Kidney (tissue), 22 donors: ENCODE results near the gene BRD9. TPM values are rescaled to one million over a fixed set of nuclear protein-coding genes. Genes with fewer than 3 reads are reported as not detected.
A peak's percentile ranks its signal among the peaks of the same experiment; 100 is the strongest.
"Not testable (repeated sequence)": the region's sequence is repeated elsewhere in the genome, so short reads cannot be mapped to it uniquely, and the experiment has no call there.

Source experiments
- DNase-seq, 5 donors: peaks; one replicate each; pipeline ENCODE4 v3.0.0-alpha.2; 2013 to 2020
- FAIRE-seq: peaks from 2 replicates; lab custom pipeline; 2012; peaks lifted over from hg19 to GRCh38; lab: Jason Lieb, UNC
- H3K27ac ChIP-seq, 2 donors: one replicate each; pipeline ENCODE4 v1.7.0; 2013; ENCODE audit warnings: low read depth in 2 of 2, low read length in 2 of 2, inconsistent platforms in 1 of 2
- H3K27me3 ChIP-seq: one replicate; pipeline ENCODE4 v1.7.1; 2013; ENCODE audit warnings: low read length, inconsistent platforms; ENCODE audit not compliant: control insufficient read depth, insufficient read depth
- H3K36me3 ChIP-seq, 3 donors: one replicate each; pipeline versions ENCODE4 v1.7.0 to v1.7.1; 2013; ENCODE audit warnings: low read length in 3 of 3, control low read depth in 1 of 3, inconsistent platforms in 1 of 3; ENCODE audit not compliant: insufficient read depth in 3 of 3, control insufficient read depth in 2 of 3
- H3K4me1 ChIP-seq, 3 donors: one replicate each; pipeline versions ENCODE4 v1.7.0 to v1.7.1; 2013; ENCODE audit warnings: low read length in 3 of 3, inconsistent platforms in 1 of 3, low read depth in 1 of 3; ENCODE audit not compliant: control insufficient read depth in 2 of 3, insufficient read depth in 2 of 3
- H3K4me3 ChIP-seq, 3 donors: one replicate each; pipeline versions ENCODE4 v1.7.0 to v1.8.1; 2013; ENCODE audit warnings: low read length in 3 of 3, control low read depth in 1 of 3, inconsistent platforms in 1 of 3
- H3K9ac ChIP-seq, 3 donors: one replicate each; pipeline versions ENCODE4 v1.7.0 to v1.7.1; 2013; ENCODE audit warnings: low read length in 3 of 3, control low read depth in 1 of 3, inconsistent platforms in 1 of 3
- H3K9me3 ChIP-seq, 3 donors: one replicate each; pipeline versions ENCODE4 v1.7.0 to v1.7.1; 2013; ENCODE audit warnings: low read length in 3 of 3, control low read depth in 1 of 3, inconsistent platforms in 1 of 3; ENCODE audit not compliant: control insufficient read depth in 2 of 3, insufficient read depth in 1 of 3
- CTCF ChIP-seq: IDR thresholded peaks from 3 replicates; pipeline ENCODE4 v1.5.1; 2012; ENCODE audit warnings: mild to moderate bottlenecking, moderate library complexity, borderline replicate concordance; ENCODE audit not compliant: insufficient read depth; ENCODE audit errors: extremely low read depth
- intact Hi-C: fragments of 100-400 bp; cut with DNase I; formaldehyde crosslinking; loops from one replicate; pipeline ENCODE4 v1.11.1; 2022
- long read RNA-seq, 10 donors: library from polyadenylated mRNA in 1 of 10; unstranded in 1 of 10; transcript quantifications; one replicate each; pipeline ENCODE4 v2.0.0 and lab custom pipeline, GENCODE V29; 2021 to 2026
- polyA plus RNA-seq: library from polyadenylated mRNA; stranded (reverse); fragments of 350-450 nt; fragmentation: Illumina TruSeq; extraction: RNeasy Lipid Tissue Mini Kit (QIAGEN cat#74804); gene quantifications from one replicate; pipeline ENCODE4 v1.2.3, GENCODE V29; 2014; ENCODE audit warnings: low read depth, low replicate concordance; ENCODE audit not compliant: insufficient read depth
- total RNA-seq: library from RNA; stranded (reverse); fragmentation: NEBNext Ultra II Directional; extraction: Animal tissue kit (Norgen Biotek cat#: 25700); gene quantifications from one replicate; pipeline ENCODE4 v1.2.1, GENCODE V29; 2021
- donor health status: control.
- donor health status: control.
- donor health status: control.
- donor health status: control.
- donor health status: control.
- donor health status: DM: yes; HTN: yes; CAD: no.
- donor health status: Normal renal cell carcinoma (clear cell type).

BRD9 gene
- 38.0 TPM for total RNA-seq
- polyA plus RNA-seq: 17.5 TPM
- long read RNA-seq, donor 1, partial matches to known transcripts: 12 of 14 reads
- long read RNA-seq, donor 1, other reads (novel, unspliced or antisense): 0 of 14 reads
- long read RNA-seq, donor 2, partial matches to known transcripts: 35 of 37 reads
- long read RNA-seq, donor 2, other reads (novel, unspliced or antisense): 0 of 37 reads
- long read RNA-seq, donor 3, partial matches to known transcripts: 22 of 22 reads
- long read RNA-seq, donor 3, other reads (novel, unspliced or antisense): 0 of 22 reads
- long read RNA-seq, donor 4, partial matches to known transcripts: 5 of 9 reads
- long read RNA-seq, donor 4, other reads (novel, unspliced or antisense): 0 of 9 reads
- long read RNA-seq, donor 5: 0 reads
- long read RNA-seq, donor 6, partial matches to known transcripts: 0 of 1 reads
- long read RNA-seq, donor 6, other reads (novel, unspliced or antisense): 0 of 1 reads
- long read RNA-seq, donor 7, transcript BRD9-202 (16 exons, 2,156 nt): major isoform, 5 of 29 reads
- long read RNA-seq, donor 7, partial matches to known transcripts: 7 of 29 reads
- long read RNA-seq, donor 7, other reads (novel, unspliced or antisense): 16 of 29 reads
- long read RNA-seq, donor 8, partial matches to known transcripts: 7 of 7 reads
- long read RNA-seq, donor 8, other reads (novel, unspliced or antisense): 0 of 7 reads
- long read RNA-seq, donor 9: 0 reads
- long read RNA-seq, donor 10, partial matches to known transcripts: 8 of 12 reads
- long read RNA-seq, donor 10, other reads (novel, unspliced or antisense): 0 of 12 reads

GRCh38 chr5:892394-893136 is at the start of gene BRD9, which contains the start of gene TRIP13:
TSS of gene BRD9 (minus strand) at chr5:892801. CDS start at chr5:892657, 144 bp downstream.
TSS of gene TRIP13 (plus strand) at chr5:892884. CDS start at chr5:892999, 115 bp downstream.
- intact Hi-C loops: no loop called here

GRCh38 chr5:940741-941140 is 48.1 kb upstream of the BRD9 start:
- H3K27ac ChIP-seq, H3K4me3 ChIP-seq, DNase-seq, intact Hi-C loops, H3K27me3 ChIP-seq, H3K9ac ChIP-seq, H3K36me3 ChIP-seq, H3K4me1 ChIP-seq, FAIRE-seq, H3K9me3 ChIP-seq: not testable (repeated sequence)

More at GRCh38 chr5:892394-893136, at the start of gene BRD9, which contains the start of gene TRIP13:
- TF ChIP-seq CTCF: peak; percentile 17
- Histone ChIP-seq H3K36me3 (peaks cover 5 to 30% (median 11%) of the 10 kb centered on the region in 3 donors), H3K9ac (peak within 1 kb of the TSS; percentile 66 to 91 (median 68)), H3K27me3 (no peaks in the 10 kb centered on the region), H3K4me3 (peak within 1 kb of the TSS; percentile 79 to 85 (median 83)), H3K4me1 (peaks cover 0 to 20% (median 4%) of the 10 kb centered on the region in 3 donors), H3K27ac (peak within 1 kb of the TSS; percentile 52 to 67), H3K9me3 (no peaks in the 10 kb centered on the region)
- FAIRE-seq: no peak
- peak; percentile 84 to 94 (median 89) for DNase-seq

GRCh38 chr5:939368-939767 is 46.8 kb upstream of the BRD9 start:
- no peaks in the 10 kb centered on the region for H3K36me3 ChIP-seq
- no peaks in the 10 kb centered on the region for H3K27me3 ChIP-seq
- DNase-seq (no peak), FAIRE-seq (no peak)
- no peak overlapping the region for H3K4me3 ChIP-seq
- no peak overlapping the region for H3K9ac ChIP-seq
- H3K4me1 ChIP-seq: no peaks in the 10 kb centered on the region
- H3K27ac ChIP-seq: no peak overlapping the region
- intact Hi-C loops: loop anchor here (10.0 kb wide), 1 partner anchor 215 kb away; no protein-coding TSS in a partner anchor
- H3K9me3 ChIP-seq: no peaks in the 10 kb centered on the region
- no peak for TF ChIP-seq CTCF
